ENCODE results near the gene SCML2.
"Not testable (repeated sequence)": the region's sequence is repeated elsewhere in the genome, so short reads cannot be mapped to it uniquely, and the experiment has no call there.

Gene SCML2

DNA sequence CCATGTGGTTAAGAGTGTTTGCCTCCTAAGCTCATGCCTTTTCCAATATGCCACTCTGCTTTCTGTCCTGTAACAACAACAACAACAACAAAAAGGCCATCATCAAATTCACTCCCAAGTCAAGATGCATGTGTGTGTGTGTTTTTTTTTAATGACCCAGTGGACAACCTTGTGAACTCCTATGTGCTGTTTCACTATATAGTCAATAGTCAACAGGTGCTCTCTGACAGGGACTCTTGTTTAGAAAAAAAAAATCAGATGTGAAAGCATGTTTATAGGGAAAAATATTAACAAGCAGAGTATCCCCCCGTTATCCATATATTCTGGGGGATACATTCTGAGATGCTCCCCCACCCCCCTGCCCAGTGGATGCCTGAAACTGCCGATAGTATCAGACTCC is 83.2 kb downstream of the SCML2 start:
- DNase-seq (ENCODE audit: low spot score), result no peak

DNA sequence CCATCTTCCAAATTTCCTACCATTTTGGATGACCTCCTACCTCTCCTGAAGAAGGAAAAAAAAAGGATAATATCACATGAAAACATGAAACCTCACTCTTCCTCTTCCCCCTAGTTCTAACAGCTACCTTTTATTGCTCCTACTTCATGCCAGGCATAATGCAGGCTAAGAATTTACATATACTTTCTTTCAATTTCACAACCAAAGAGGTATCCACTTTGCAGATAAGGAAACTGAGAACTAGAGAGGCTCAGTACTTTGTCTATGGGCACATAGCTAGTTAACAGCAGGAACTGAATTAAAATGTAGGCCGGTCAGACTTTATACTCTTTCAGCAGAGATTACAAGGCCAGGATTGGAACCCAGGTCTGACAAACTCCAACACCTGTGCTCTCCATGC is 99.4 kb downstream of the SCML2 start:
- DNase-seq (ENCODE audit: low spot score), result no peak

- no peak for DNase-seq (ENCODE audit: low spot score)
These were observed 101.7 kb downstream of the SCML2 start for GRCh38 chrX:18252644-18253359.

- not testable (repeated sequence) for DNase-seq (ENCODE audit: low spot score)
These were observed 124.8 kb downstream of the SCML2 start for GRCh38 chrX:18229646-18230045.

GRCh38 chrX:18228069-18228468 is 126.4 kb downstream of the SCML2 start:
- DNase-seq (ENCODE audit: low spot score), result no peak

DNA sequence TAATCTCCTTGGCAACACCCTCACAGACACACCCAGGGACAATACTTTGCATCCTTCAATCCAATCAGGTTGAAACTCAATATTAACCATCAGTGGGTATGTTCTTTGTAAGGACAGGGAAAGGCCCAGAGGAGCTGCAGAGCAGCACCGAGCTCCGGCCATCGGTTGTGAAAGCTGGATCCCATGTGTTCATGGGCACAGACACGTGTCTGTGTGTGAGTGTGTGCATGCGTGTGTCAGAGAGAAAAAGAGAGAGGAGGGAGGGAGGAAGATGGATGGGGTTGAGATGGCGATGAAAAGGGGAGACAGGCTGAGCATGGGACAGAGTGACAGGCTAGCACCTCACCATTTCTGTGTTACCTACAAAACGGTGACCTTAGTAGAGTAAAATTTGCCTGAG is 127.0 kb downstream of the SCML2 start:
- no peak for DNase-seq (ENCODE audit: low spot score)

GRCh38 chrX:18220786-18221185 is 133.7 kb downstream of the SCML2 start, which contains the start of gene BEND2:
BEND2 (minus strand) TSS chrX:18220886; CDS start chrX:18220750, 136 bp downstream.
- no peak for DNase-seq (ENCODE audit: low spot score)

DNA sequence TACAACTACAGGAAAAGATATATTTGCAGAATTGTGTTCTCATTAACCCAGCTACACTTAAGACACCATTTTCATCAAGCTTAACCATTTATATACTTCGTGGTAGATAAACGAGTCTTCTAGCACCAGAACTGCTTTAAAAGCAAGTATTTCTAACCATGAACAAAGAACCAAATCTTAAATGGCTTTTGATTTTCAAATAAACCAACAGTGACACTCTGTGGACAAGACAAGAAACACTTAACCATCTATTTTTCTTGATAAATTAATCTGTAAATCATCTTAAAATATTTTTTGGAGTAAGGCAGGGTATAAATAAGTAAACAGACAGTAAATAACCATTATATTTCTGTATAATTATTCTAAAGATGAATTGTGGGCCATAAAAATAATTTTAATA is 144.0 kb downstream of the SCML2 start:
- DNase-seq (ENCODE audit: low spot score), result no peak

DNA sequence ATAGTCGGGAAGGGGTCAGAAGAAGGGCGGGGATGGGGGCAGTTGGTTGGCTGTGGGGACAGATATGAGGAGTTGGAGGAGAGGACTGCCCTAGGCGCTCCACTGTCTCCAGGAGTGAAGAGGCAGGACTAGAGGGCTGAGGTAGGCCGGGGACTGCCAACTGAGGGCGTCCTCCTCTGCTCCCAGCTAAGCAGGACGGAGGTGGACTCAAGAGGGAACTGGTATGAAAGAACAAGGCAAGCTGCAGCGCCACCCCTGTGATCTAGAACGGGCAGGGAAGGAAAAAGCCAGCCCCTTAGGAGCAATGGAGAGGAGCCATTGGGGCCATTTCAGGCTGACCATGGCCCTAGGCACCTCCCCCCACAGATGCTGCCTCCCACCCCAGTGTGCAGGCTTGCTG is 147.8 kb downstream of the SCML2 start:
- no peak for DNase-seq (ENCODE audit: low spot score)

DNA sequence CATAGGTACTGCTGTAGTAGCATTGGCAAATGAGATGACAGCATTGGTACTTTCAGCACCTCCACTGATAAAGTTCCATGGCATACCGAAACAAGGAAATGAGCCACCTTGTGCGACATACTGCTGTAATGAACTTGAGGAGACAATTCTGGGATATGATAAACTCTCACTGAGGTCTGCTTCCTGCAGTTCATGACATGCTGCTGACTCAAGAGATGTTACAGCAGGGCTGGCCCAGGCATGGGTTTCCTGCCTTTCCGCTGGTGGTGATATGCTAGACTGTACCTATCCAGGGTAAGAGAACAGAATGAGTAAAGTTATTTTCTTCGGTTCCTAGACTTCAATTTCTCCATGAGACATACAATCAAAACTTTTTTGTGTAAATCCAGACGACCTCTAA is 150.9 kb downstream of the SCML2 start:
- DNase-seq (ENCODE audit: low spot score), result no peak

DNA sequence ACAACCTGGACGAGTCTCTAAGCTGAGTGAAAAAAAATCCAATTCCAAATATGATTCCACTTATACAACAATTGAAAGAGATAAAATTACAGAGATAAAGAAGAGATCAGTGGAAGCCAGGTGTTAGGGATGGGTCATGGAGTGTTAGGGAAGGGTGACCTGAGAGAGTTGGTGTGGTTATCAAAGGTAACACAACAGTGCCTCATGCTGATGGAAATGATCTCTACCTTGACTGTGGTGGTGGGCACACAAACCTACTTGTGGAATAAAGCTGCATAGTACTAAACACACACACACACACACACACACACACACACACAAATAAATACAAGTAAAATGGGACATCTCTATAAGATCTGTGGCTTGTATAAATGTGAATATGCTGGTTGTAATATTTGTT is 159.8 kb downstream of the SCML2 start:
- DNase-seq (ENCODE audit: low spot score), result no peak

Measured in AG08395 (cell line).